Prostate gland (tissue), 2 donors: ENCODE measurements around the gene PPM1N. TPM values are rescaled to one million over a fixed set of nuclear protein-coding genes. Genes with fewer than 3 reads are reported as not detected.

ENCODE experiments used
- DNase-seq: peaks from one replicate; pipeline ENCODE4 v3.0.0-alpha.2; 2019; ENCODE audit warnings: low spot score
- H3K27ac ChIP-seq, 2 donors: fragments of 200-600 bp; sonication (generic); 2 replicates each; pipeline ENCODE4 v1.5.1; 2017 to 2019
- H3K27me3 ChIP-seq: fragments of 200-600 bp; sonication (generic); replicated peaks from 2 replicates; pipeline ENCODE4 v1.5.1; 2019; ENCODE audit not compliant: insufficient read depth
- H3K36me3 ChIP-seq, 2 donors: fragments of 200-600 bp; sonication (generic); 1 replicate in 1 of 2; 2 replicates in 1 of 2; pipeline versions ENCODE4 v1.5.1 to v1.8.1; 2017 to 2019
- H3K4me1 ChIP-seq: fragments of 200-600 bp; sonication (generic); replicated peaks from 2 replicates; pipeline ENCODE4 v1.5.1; 2019
- H3K4me3 ChIP-seq, 2 donors: fragments of 200-600 bp; sonication (generic); 2 replicates each; pipeline ENCODE4 v1.5.1; 2017 to 2019
- H3K9me3 ChIP-seq: fragments of 200-600 bp; sonication (generic); 2 replicates; pipeline ENCODE4 v1.5.1; 2017
- CTCF ChIP-seq, 4 experiments: fragments of 200-600 bp in 2 of 4; fragments of 450-650 bp in 2 of 4; sonication (generic) in 2 of 4; IDR thresholded peaks; 1 replicate in 3 of 4; 2 replicates in 1 of 4; pipeline ENCODE4 v1.5.1; 2016 to 2019; ENCODE audit warnings: antibody characterized with exemption in 4 of 4, mild to moderate bottlenecking in 2 of 4, moderate library complexity in 2 of 4
- POLR2A ChIP-seq: fragments of 450-650 bp; IDR thresholded peaks from one replicate; pipeline ENCODE4 v1.6.1; 2016; ENCODE audit warnings: antibody characterized with exemption, mild to moderate bottlenecking
- POLR2AphosphoS5 ChIP-seq: sonication (generic); formaldehyde crosslinking; IDR thresholded peaks from one replicate; pipeline ENCODE4 v1.6.1; 2017; ENCODE audit warnings: antibody characterized with exemption
- WGBS: methylation state at CpG from one replicate; pipeline ENCODE4 v1.1.5; 2018; 5-methylcytosine and 5-hydroxymethylcytosine counted together
- intact Hi-C: fragments of 100-400 bp; cut with DNase I; formaldehyde crosslinking; loops from one replicate; pipeline ENCODE4 v1.14.2; 2022
- total RNA-seq, 2 donors: library from RNA; depleted of rRNA; stranded (reverse); fragments of >200 nt; gene quantifications; one replicate each; pipeline ENCODE4 v1.1.0, GENCODE V29; 2016

Gene PPM1N
- total RNA-seq, 2 donors from 2014 or later: 0.36 to 1.8 TPM

GRCh38 chr19:45518469-45518826 is 20.2 kb downstream of the PPM1N start:
- H3K4me1 ChIP-seq: peaks cover 13% of the 10 kb centered on the region
- 79% methylated on average over 7 of the region's 7 CpGs for WGBS
- H3K27me3 ChIP-seq: no peaks in the 10 kb centered on the region
- no peak for DNase-seq
- TF ChIP-seq POLR2AphosphoS5 (no peak), POLR2A (no peak), CTCF (IDR thresholded peaks at IDR 0.05) (no peak)
- no peak overlapping the region for H3K27ac ChIP-seq
- intact Hi-C loops: no loop called here
- H3K36me3 ChIP-seq: peaks cover 0 to 23% of the 10 kb centered on the region in 2 donors
- no peak overlapping the region for H3K4me3 ChIP-seq
- no peaks in the 10 kb centered on the region for H3K9me3 ChIP-seq

GRCh38 chr19:45522010-45522941 is 24.0 kb downstream of the PPM1N start:
- TF ChIP-seq POLR2AphosphoS5 (no peak), CTCF (IDR thresholded peaks at IDR 0.05) (no peak), POLR2A (no peak)
- DNase-seq: no peak
- Histone ChIP-seq H3K4me1 (no peaks in the 10 kb centered on the region), H3K27me3 (no peaks in the 10 kb centered on the region), H3K36me3 (peaks cover 0 to 23% of the 10 kb centered on the region in 2 donors), H3K4me3 (no peak overlapping the region), H3K27ac (no peak overlapping the region), H3K9me3 (no peaks in the 10 kb centered on the region)
- WGBS: 85% methylated on average over 24 of the region's 24 CpGs
- intact Hi-C loops: loop anchor here (2.0 kb wide), 1 partner anchor 121 kb away; no protein-coding TSS in a partner anchor

- H3K4me1 ChIP-seq: no peaks in the 10 kb centered on the region
- TF ChIP-seq POLR2AphosphoS5: peak; percentile 86
- TF ChIP-seq POLR2A: no peak
- peak; percentile 81 to 98 (median 96) for TF ChIP-seq CTCF (IDR thresholded peaks at IDR 0.05)
- H3K9me3 ChIP-seq: no peaks in the 10 kb centered on the region
- peak; percentile 84 for DNase-seq
- peaks cover 0 to 16% of the 10 kb centered on the region in 2 donors for H3K36me3 ChIP-seq
- H3K27ac ChIP-seq: peak overlapping the region in 1 of 2 donors; percentile 29
- intact Hi-C loops: loop anchor here (2.0 kb wide), 1 partner anchor 119 kb away; no protein-coding TSS in a partner anchor
- 70% methylated on average over 9 of the region's 9 CpGs for WGBS
- H3K27me3 ChIP-seq: no peaks in the 10 kb centered on the region
- H3K4me3 ChIP-seq: no peak overlapping the region
These were observed 25.5 kb downstream of the PPM1N start for GRCh38 chr19:45523642-45524256.

GRCh38 chr19:45524575-45525129 is 26.4 kb downstream of the PPM1N start:
- 75% methylated on average over 15 of the region's 15 CpGs for WGBS
- H3K36me3 ChIP-seq: peaks cover 0 to 13% of the 10 kb centered on the region in 2 donors

More at GRCh38 chr19:45524575-45525129, 26.4 kb downstream of the PPM1N start:
- TF ChIP-seq CTCF (IDR thresholded peaks at IDR 0.05) (no peak), POLR2AphosphoS5 (no peak)
- intact Hi-C loops: loop anchor here (5.0 kb wide), 1 partner anchor 38 kb away; no protein-coding TSS in a partner anchor
- Histone ChIP-seq H3K4me1 (peaks cover 4% of the 10 kb centered on the region), H3K27me3 (no peaks in the 10 kb centered on the region), H3K9me3 (no peaks in the 10 kb centered on the region), H3K4me3 (no peak overlapping the region), H3K27ac (peak overlapping the region in 1 of 2 donors; percentile 22)
- DNase-seq: no peak
